Mucosa of rectum (tissue), 2 donors: ENCODE data around the gene ZNF740.
A peak's percentile ranks its signal among the peaks of the same experiment; 100 is the strongest.

Experiments used
- H3K27ac ChIP-seq, 2 donors: one replicate each; pipeline ENCODE4 v1.7.0; 2013; ENCODE audit warnings: inconsistent platforms in 2 of 2, low read depth in 2 of 2, low read length in 2 of 2
- H3K27me3 ChIP-seq, 2 donors: one replicate each; pipeline ENCODE4 v1.7.0; 2013; ENCODE audit warnings: low read length in 2 of 2; ENCODE audit not compliant: control insufficient read depth in 2 of 2, insufficient read depth in 2 of 2
- H3K36me3 ChIP-seq, 2 donors: one replicate each; pipeline ENCODE4 v1.7.0; 2013; ENCODE audit warnings: low read length in 2 of 2; ENCODE audit not compliant: control insufficient read depth in 2 of 2, insufficient read depth in 2 of 2
- H3K4me1 ChIP-seq, 2 donors: one replicate each; pipeline ENCODE4 v1.7.0; 2013; ENCODE audit warnings: low read length in 2 of 2, mild to moderate bottlenecking in 1 of 2; ENCODE audit not compliant: control insufficient read depth in 2 of 2, insufficient read depth in 2 of 2
- H3K4me3 ChIP-seq, 2 donors: one replicate each; pipeline ENCODE4 v1.7.0; 2013; ENCODE audit warnings: low read length in 2 of 2
- H3K9ac ChIP-seq, 2 donors: one replicate each; pipeline ENCODE4 v1.7.0; 2013; ENCODE audit warnings: low read length in 2 of 2, low read depth in 1 of 2, mild to moderate bottlenecking in 1 of 2
- H3K9me3 ChIP-seq, 2 donors: one replicate each; pipeline ENCODE4 v1.7.0; 2013; ENCODE audit warnings: low read length in 2 of 2; ENCODE audit not compliant: control insufficient read depth in 2 of 2
- donor health status: healthy.
- donor health status: Normal muscosa, but diverticular disease.

Gene ZNF740

GRCh38 chr12:53180220-53180930 lies at the start of gene ZNF740, which contains the start of gene CSAD:
ZNF740 (plus strand) TSS chr12:53180722; CDS start chr12:53181984, 1,262 bp downstream.
CSAD (minus strand) TSS chr12:53180925; CDS start chr12:53173470, 7,455 bp downstream.
- H3K9ac ChIP-seq: peak within 1 kb of the TSS; percentile 89 to 91
- H3K4me1 ChIP-seq: peaks cover 25 to 26% of the 10 kb centered on the region in 2 donors
- H3K9me3 ChIP-seq: no peaks in the 10 kb centered on the region
- H3K36me3 ChIP-seq: peaks cover 19 to 24% of the 10 kb centered on the region in 2 donors
- no peaks in the 10 kb centered on the region for H3K27me3 ChIP-seq
- peak within 1 kb of the TSS; percentile 94 to 96 for H3K27ac ChIP-seq
- peak within 1 kb of the TSS; percentile 90 to 92 for H3K4me3 ChIP-seq

- H3K27me3 ChIP-seq: no peaks in the 10 kb centered on the region
- H3K9ac ChIP-seq: no peak overlapping the region
- H3K9me3 ChIP-seq: peaks cover 0 to 2% of the 10 kb centered on the region in 2 donors
- no peak overlapping the region for H3K27ac ChIP-seq
- no peaks in the 10 kb centered on the region for H3K4me1 ChIP-seq
- H3K36me3 ChIP-seq: no peaks in the 10 kb centered on the region
- no peak overlapping the region for H3K4me3 ChIP-seq
These were observed 48.7 kb upstream of the ZNF740 start for GRCh38 chr12:53131844-53132243.

GRCh38 chr12:53133722-53134121 lies 46.8 kb upstream of the ZNF740 start:
- Histone ChIP-seq H3K4me1 (no peaks in the 10 kb centered on the region), H3K27me3 (no peaks in the 10 kb centered on the region), H3K9me3 (peaks cover 0 to 4% of the 10 kb centered on the region in 2 donors), H3K27ac (no peak overlapping the region), H3K36me3 (no peaks in the 10 kb centered on the region), H3K9ac (no peak overlapping the region), H3K4me3 (no peak overlapping the region)

- Histone ChIP-seq H3K9me3 (no peaks in the 10 kb centered on the region), H3K36me3 (no peaks in the 10 kb centered on the region), H3K9ac (no peak overlapping the region), H3K4me3 (no peak overlapping the region), H3K4me1 (no peaks in the 10 kb centered on the region), H3K27ac (no peak overlapping the region), H3K27me3 (no peaks in the 10 kb centered on the region)
These were observed 37.2 kb upstream of the ZNF740 start for GRCh38 chr12:53143355-53143754.

GRCh38 chr12:53145383-53146260 lies 34.9 kb upstream of the ZNF740 start:
- Histone ChIP-seq H3K4me3 (no peak overlapping the region), H3K9me3 (no peaks in the 10 kb centered on the region), H3K4me1 (no peaks in the 10 kb centered on the region), H3K36me3 (no peaks in the 10 kb centered on the region), H3K27ac (no peak overlapping the region), H3K9ac (no peak overlapping the region), H3K27me3 (no peaks in the 10 kb centered on the region)

- no peaks in the 10 kb centered on the region for H3K36me3 ChIP-seq
- no peaks in the 10 kb centered on the region for H3K27me3 ChIP-seq
- no peaks in the 10 kb centered on the region for H3K9me3 ChIP-seq
- H3K4me3 ChIP-seq: no peak overlapping the region
- H3K4me1 ChIP-seq: no peaks in the 10 kb centered on the region
- no peak overlapping the region for H3K9ac ChIP-seq
- no peak overlapping the region for H3K27ac ChIP-seq
These were observed 33.3 kb upstream of the ZNF740 start for GRCh38 chr12:53147181-53147580.

GRCh38 chr12:53147653-53148052 lies 32.9 kb upstream of the ZNF740 start:
- no peak overlapping the region for H3K4me3 ChIP-seq
- H3K27ac ChIP-seq: no peak overlapping the region
- no peaks in the 10 kb centered on the region for H3K27me3 ChIP-seq
- H3K4me1 ChIP-seq: no peaks in the 10 kb centered on the region
- H3K36me3 ChIP-seq: no peaks in the 10 kb centered on the region
- no peaks in the 10 kb centered on the region for H3K9me3 ChIP-seq
- no peak overlapping the region for H3K9ac ChIP-seq

- H3K9me3 ChIP-seq: no peaks in the 10 kb centered on the region
- no peaks in the 10 kb centered on the region for H3K4me1 ChIP-seq
- no peak overlapping the region for H3K9ac ChIP-seq
- no peak overlapping the region for H3K27ac ChIP-seq
- no peak overlapping the region for H3K4me3 ChIP-seq
- H3K27me3 ChIP-seq: no peaks in the 10 kb centered on the region
- H3K36me3 ChIP-seq: no peaks in the 10 kb centered on the region
These were observed 29.5 kb upstream of the ZNF740 start for GRCh38 chr12:53151039-53151438.

- Histone ChIP-seq H3K9me3 (no peaks in the 10 kb centered on the region), H3K36me3 (no peaks in the 10 kb centered on the region), H3K4me1 (no peaks in the 10 kb centered on the region), H3K27me3 (no peaks in the 10 kb centered on the region), H3K27ac (no peak overlapping the region), H3K9ac (no peak overlapping the region), H3K4me3 (no peak overlapping the region)
These were observed 28.1 kb upstream of the ZNF740 start for GRCh38 chr12:53152390-53152789.

GRCh38 chr12:53159195-53159839 lies 21.2 kb upstream of the ZNF740 start:
- Histone ChIP-seq H3K27me3 (no peaks in the 10 kb centered on the region), H3K27ac (no peak overlapping the region), H3K9me3 (no peaks in the 10 kb centered on the region), H3K9ac (no peak overlapping the region), H3K4me3 (no peak overlapping the region), H3K4me1 (peaks cover 0 to 5% of the 10 kb centered on the region in 2 donors), H3K36me3 (no peaks in the 10 kb centered on the region)
